WI38 (cell line): Measurements from ENCODE around the gene PSMG1.
"Not testable (repeated sequence)": the region's sequence is repeated elsewhere in the genome, so short reads cannot be mapped to it uniquely, and the experiment has no call there.

Source experiments
- H3K4me3 ChIP-seq: 2 replicates; pipeline ENCODE4 v1.5.1; 2011; ENCODE audit warnings: low read depth, mild to moderate bottlenecking, control low read depth, low read length
- CTCF ChIP-seq: IDR thresholded peaks from 2 replicates; pipeline ENCODE4 v1.5.1; 2012; ENCODE audit warnings: low read depth, mild to moderate bottlenecking, control low read depth, low read length

The PSMG1 gene

DNA sequence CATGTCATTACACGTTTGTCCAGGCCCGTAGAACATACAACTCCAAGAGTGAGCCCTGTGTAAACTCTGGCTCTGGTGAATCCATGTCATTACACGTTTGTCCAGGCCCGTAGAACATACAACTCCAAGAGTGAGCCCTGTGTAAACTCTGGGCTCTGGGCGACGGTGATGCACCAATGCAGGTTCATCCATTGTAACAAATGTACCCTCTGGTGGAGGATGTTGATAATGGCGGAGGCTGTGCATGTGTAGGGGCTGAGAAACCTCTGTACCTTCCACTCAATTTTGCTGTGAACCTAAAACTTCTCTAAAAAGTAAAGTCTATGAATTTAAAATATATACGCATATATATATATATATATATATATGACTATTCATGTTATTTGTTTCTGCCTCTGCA, 47.1 kb downstream of the PSMG1 start:
- TF ChIP-seq CTCF, result peak; percentile 25; the same call in 1 of the 2 replicates
- H3K4me3 ChIP-seq, result not testable (repeated sequence)

DNA sequence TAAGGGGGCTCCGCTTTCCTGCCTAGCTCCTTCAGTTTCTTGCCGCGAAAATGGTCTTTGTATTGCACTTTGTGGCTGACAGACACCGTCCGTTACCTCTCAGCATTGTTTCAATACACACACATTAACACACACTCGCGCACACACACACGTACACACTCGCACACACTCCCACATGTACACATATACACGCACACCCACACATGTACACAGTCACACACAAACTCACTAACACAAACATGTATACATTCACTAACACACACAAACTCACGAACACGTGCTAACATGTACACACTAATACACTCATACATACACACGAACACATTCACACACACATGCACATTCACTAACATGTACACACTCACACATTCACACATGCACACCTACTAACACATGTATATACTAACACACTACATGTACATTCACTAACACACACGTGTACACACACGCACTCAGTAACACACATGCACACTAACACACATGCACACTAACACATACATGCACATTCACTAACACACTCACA, 48.9 kb downstream of the PSMG1 start:
- TF ChIP-seq CTCF, result no peak
- no peak overlapping the region for H3K4me3 ChIP-seq

DNA sequence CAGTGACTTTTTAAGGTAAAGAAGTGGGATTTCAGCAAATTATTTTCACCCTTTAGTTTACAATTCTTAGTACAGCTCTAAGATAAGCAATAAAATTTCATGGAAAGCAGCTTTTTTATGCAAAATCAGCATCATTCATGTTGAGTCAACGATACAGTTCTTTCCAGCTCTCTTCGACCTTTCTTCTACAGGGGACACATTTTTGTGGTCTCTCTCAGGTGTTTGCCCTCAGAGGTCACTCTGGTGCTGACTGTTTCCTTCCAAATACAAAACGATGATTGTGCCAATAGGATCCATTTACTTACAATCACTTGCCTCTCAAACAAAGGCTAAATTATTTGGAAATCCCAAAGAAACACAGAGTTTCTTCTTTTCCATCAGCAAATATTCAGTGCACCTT, 51.0 kb downstream of the PSMG1 start:
- no peak for TF ChIP-seq CTCF
- H3K4me3 ChIP-seq, result no peak overlapping the region

DNA sequence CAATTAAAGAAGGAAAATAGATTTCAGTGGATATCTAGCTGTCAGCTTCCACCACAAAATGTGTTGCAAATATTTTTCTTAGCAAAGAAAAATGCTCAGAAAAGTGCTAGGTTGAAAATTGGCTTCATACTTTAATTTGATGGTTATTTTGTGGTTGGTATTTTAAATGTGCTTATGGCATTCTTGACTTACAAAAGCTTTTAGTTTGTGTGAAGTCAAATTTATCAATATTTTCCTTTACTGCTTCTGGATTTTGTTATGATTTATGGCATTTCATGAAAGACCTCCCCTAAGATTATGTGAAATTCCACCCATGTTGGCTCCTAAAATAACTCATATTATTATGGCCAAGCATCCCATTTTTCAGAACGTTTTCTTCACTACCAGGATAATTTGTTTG, 51.5 kb downstream of the PSMG1 start:
- no peak overlapping the region for H3K4me3 ChIP-seq
- TF ChIP-seq CTCF, result no peak

DNA sequence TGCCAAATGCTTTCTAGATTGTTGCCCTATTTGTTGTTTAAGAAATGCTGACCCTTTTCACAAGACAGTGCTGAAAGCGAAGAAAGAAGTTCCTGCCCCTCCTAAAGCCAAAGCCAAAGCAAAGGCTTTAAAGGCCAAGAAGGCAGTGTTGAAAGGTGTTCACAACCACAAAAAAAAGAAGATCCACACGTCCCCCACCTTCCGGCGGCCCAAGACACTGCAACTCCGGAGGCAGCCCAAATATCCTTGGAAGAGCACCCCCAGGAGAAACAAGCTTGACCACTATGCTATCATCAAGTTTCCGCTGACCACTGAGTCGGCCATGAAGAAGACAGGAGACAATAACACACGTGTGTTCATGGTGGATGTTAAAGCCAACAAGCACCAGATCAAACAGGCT, 55.7 kb downstream of the PSMG1 start:
- no peak for TF ChIP-seq CTCF

DNA sequence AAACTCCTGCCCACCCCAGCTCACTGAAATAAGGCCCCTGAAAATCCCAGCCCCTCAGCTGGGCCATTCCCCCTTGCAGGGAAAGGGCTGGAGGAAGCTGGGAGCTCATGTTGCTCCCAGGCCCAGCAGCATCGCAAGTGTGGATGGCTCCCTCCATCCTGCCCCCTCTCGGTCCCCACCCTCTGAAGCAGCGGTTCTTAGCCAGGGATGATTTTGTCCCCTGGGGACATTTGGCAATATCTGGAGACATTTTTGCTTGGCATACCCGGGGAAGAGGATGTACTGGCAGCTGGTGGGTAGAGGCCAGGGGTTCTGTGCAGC, 56.8 kb downstream of the PSMG1 start:
- no peak for TF ChIP-seq CTCF

More for the DNA sequence above, 55.7 kb downstream of the PSMG1 start:
- no peak overlapping the region for H3K4me3 ChIP-seq

GRCh38 chr21:39125752-39126485, 57.3 kb downstream of the PSMG1 start:
- H3K4me3 ChIP-seq, result no peak overlapping the region
- peak; percentile 60 for TF ChIP-seq CTCF

More for the DNA sequence above, 56.8 kb downstream of the PSMG1 start:
- H3K4me3 ChIP-seq, result no peak overlapping the region
